Measurements from ENCODE around the gene MCAT. TPM values are rescaled to one million over a fixed set of nuclear protein-coding genes. Genes with fewer than 3 reads are reported as not detected.

The MCAT gene
- total and polyA plus RNA-seq, 7 experiments from 2014 or later, result 7.1 to 17.9 (median 10.5) TPM

DNA sequence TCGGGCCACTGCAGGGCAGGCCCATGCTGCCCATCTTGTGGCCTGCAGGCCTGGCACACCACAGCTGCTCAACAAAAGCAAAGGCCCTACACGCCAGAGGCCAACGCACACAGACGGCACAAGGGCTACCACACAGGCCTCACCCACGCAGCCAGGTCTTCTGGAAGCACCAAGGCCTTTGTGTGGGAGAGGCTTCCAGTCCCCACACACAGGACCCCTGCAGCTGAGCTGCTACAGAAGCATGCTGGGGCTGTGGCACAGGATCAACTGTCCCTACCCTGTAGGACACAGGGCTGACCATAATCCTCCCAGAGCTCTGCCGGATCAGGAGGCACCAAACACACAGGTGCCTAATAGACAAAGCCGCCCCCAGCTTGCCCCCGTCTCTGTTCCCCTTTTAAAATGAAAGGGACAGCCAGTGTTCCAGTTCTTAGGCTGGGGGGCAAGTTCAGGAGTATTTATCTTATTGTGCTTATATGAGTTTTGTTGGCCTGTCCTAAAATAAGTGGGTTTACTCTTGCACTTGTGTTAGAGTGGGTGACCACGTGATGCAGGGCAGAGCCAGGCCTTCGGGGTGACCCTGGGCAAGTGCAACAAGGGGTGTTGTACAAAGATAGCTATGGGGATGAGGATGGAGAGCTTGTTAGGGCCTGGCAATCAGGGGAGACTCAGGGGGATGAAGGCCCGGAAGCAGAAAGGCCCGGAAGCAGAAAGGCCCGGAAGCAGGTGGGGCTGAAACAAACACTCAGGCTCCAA is 38.3 kb upstream of the MCAT start:
- Histone ChIP-seq H3K4me3 (ENCODE audit: low read length) (no peak overlapping the region), H3K27ac (ENCODE audit: low read depth, low read length) (no peak overlapping the region), H3K27me3 (ENCODE audit: control insufficient read depth in 2 of 2, insufficient read depth in 2 of 2, low read length in 2 of 2) (no peaks in the 10 kb centered on the region), H3K9me3 (ENCODE audit: control insufficient read depth in 2 of 3, low read length in 3 of 3) (no peaks in the 10 kb centered on the region), H3K36me3 (ENCODE audit: control insufficient read depth in 2 of 3, insufficient read depth in 3 of 3, low read length in 3 of 3) (peaks cover 0 to 35% (median 3%) of the 10 kb centered on the region in 3 experiments), H3K4me1 (ENCODE audit: control insufficient read depth in 2 of 2, insufficient read depth in 2 of 2, low read length in 2 of 2) (peaks cover 10 to 12% of the 10 kb centered on the region in 2 donors)
- ATAC-seq, result no peak
- intact Hi-C loops (cut with micrococcal nuclease), result loop anchor here in 1 of 2 donors (10.0 kb wide), 1 partner anchor 83 kb away; no protein-coding TSS in a partner anchor
- POLR2A ChIA-PET, result no interaction called here
- no peak for DNase-seq
- peaks cover 0 to 1% (median 0%) of the 10 kb centered on the region in 11 donors for H3K9me3 Mint-ChIP-seq
- CTCF ChIA-PET, result interaction anchor here (0.6 kb wide), 1 partner anchor 560 kb away, joined by 3 read pairs; no protein-coding TSS in a partner anchor
- H3K27me3 Mint-ChIP-seq, result no peaks in the 10 kb centered on the region
- peaks cover 0 to 22% (median 4%) of the 10 kb centered on the region in 5 donors for H3K36me3 Mint-ChIP-seq
- peak overlapping the region in 1 of 9 donors; percentile 2 for H3K27ac Mint-ChIP-seq
- peaks cover 5 to 23% (median 17%) of the 10 kb centered on the region in 7 donors for H3K4me1 Mint-ChIP-seq
- H3K4me3 Mint-ChIP-seq, result no peak overlapping the region

DNA sequence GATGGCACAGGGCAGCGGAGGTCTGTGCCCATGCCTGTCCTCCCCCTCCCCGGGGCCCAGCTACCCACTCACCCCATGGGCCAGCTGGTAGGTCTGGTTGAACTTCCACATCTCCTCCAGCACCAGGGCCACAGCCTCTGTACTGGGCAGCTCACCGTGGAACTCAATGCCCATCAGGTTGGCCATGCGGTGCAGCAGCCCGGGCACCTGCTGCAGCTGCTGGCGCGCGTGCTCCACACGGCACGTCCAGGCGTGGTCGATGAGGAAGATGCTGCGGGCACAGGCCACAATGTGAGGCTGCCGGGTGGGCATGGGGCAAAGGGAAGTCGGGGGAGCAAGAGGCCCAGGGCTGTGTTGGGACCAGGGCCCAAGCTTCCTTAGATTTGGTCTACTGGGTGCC is 37.5 kb upstream of the MCAT start:
- no peak overlapping the region for H3K27ac Mint-ChIP-seq
- H3K27ac ChIP-seq (ENCODE audit: low read depth, low read length), result no peak overlapping the region

DNA sequence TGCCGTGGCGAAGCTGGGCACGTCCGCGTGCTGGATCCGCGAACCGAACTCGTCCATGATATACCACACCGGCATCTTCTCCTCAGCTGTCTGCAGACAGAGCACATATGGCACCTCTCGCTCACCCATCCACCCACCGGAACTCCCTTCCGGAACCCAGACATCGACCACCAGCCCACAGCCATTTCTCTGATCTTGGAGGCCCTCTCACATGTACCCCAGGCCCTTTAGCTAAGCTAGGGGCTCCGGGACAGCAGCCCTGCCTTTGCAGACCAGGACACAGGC is 36.7 kb upstream of the MCAT start:
- Histone ChIP-seq H3K4me3 (ENCODE audit: low read length) (no peak overlapping the region), H3K27me3 (ENCODE audit: control insufficient read depth in 2 of 2, insufficient read depth in 2 of 2, low read length in 2 of 2) (no peaks in the 10 kb centered on the region), H3K27ac (ENCODE audit: low read depth, low read length) (no peak overlapping the region), H3K9me3 (ENCODE audit: control insufficient read depth in 2 of 3, low read length in 3 of 3) (no peaks in the 10 kb centered on the region), H3K4me1 (ENCODE audit: control insufficient read depth in 2 of 2, insufficient read depth in 2 of 2, low read length in 2 of 2) (peaks cover 0 to 6% of the 10 kb centered on the region in 2 donors), H3K36me3 (ENCODE audit: control insufficient read depth in 2 of 3, insufficient read depth in 3 of 3, low read length in 3 of 3) (peaks cover 0 to 41% (median 3%) of the 10 kb centered on the region in 3 experiments)
- peaks cover 0 to 1% (median 0%) of the 10 kb centered on the region in 11 donors for H3K9me3 Mint-ChIP-seq
- peaks cover 0 to 22% (median 4%) of the 10 kb centered on the region in 5 donors for H3K36me3 Mint-ChIP-seq
- H3K27me3 Mint-ChIP-seq, result no peaks in the 10 kb centered on the region
- DNase-seq (no peak), ATAC-seq (no peak)
- POLR2A ChIA-PET, result no interaction called here
- H3K4me1 Mint-ChIP-seq, result peaks cover 5 to 17% (median 9%) of the 10 kb centered on the region in 7 donors
- H3K4me3 Mint-ChIP-seq, result no peak overlapping the region
- CTCF ChIA-PET, result no interaction called here
- intact Hi-C loops (cut with micrococcal nuclease), result loop anchor here in 1 of 2 donors (10.0 kb wide), 1 partner anchor 85 kb away; no protein-coding TSS in a partner anchor
- H3K27ac Mint-ChIP-seq, result no peak overlapping the region

More for the DNA sequence above, 37.5 kb upstream of the MCAT start:
- DNase-seq (no peak), ATAC-seq (no peak)
- Mint-ChIP-seq H3K36me3 (peaks cover 0 to 22% (median 4%) of the 10 kb centered on the region in 5 donors), H3K4me3 (no peak overlapping the region), H3K9me3 (peaks cover 0 to 1% (median 0%) of the 10 kb centered on the region in 11 donors), H3K4me1 (peaks cover 5 to 22% (median 15%) of the 10 kb centered on the region in 7 donors), H3K27me3 (no peaks in the 10 kb centered on the region)
- intact Hi-C loops (cut with micrococcal nuclease), result loop anchor here in 1 of 2 donors (10.0 kb wide), 1 partner anchor 84 kb away; no protein-coding TSS in a partner anchor
- POLR2A ChIA-PET, result interaction anchor here (1.0 kb wide), 1 partner anchor 22 kb away, joined by 3 read pairs; no protein-coding TSS in a partner anchor
- Histone ChIP-seq H3K27me3 (ENCODE audit: control insufficient read depth in 2 of 2, insufficient read depth in 2 of 2, low read length in 2 of 2) (no peaks in the 10 kb centered on the region), H3K4me1 (ENCODE audit: control insufficient read depth in 2 of 2, insufficient read depth in 2 of 2, low read length in 2 of 2) (peaks cover 3 to 6% of the 10 kb centered on the region in 2 donors), H3K9me3 (ENCODE audit: control insufficient read depth in 2 of 3, low read length in 3 of 3) (no peaks in the 10 kb centered on the region), H3K36me3 (ENCODE audit: control insufficient read depth in 2 of 3, insufficient read depth in 3 of 3, low read length in 3 of 3) (peaks cover 0 to 35% (median 3%) of the 10 kb centered on the region in 3 experiments), H3K4me3 (ENCODE audit: low read length) (no peak overlapping the region)
- CTCF ChIA-PET, result no interaction called here

DNA sequence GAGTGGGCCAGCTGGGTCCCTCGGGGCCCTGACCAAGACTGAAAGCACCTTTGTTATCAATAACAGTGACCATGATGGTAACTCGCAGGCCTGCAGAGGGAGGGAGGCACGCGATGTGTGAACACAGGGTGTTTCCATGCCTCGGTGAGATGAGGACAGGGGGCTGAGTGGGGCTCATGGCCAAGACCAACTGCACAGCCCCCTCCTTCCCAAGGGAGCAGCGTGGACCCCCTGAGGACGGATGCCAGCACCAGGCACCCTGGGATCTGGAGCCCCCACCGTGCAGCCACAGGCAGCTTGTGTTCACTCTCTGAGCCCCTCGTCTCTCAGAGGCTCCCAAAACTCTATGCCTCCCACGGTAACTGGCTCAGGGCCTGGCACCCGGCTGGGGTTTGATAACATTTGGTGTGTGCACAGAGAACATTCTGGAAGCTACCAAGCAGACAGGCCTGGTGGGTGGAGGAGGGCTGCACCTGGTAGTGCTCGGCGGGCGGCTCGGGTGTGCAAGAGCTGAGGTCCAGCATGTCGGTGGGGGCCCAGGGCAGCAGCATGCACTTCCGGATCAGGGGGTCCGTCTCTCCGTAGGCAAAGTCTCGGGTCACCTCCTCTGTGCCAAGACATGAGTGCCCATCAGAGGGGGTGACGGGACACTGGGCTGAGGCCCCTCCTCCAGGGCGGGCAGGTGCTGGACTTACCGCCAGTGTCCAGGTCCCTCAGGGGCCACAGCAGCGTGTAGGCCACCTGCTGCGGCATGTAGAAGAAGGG is 36.1 kb upstream of the MCAT start:
- Mint-ChIP-seq H3K36me3 (peaks cover 0 to 22% (median 4%) of the 10 kb centered on the region in 5 donors), H3K4me3 (no peak overlapping the region), H3K27me3 (no peaks in the 10 kb centered on the region), H3K9me3 (peaks cover 0 to 1% (median 0%) of the 10 kb centered on the region in 11 donors), H3K27ac (no peak overlapping the region), H3K4me1 (peaks cover 3 to 15% (median 4%) of the 10 kb centered on the region in 7 donors)
- Histone ChIP-seq H3K4me3 (ENCODE audit: low read length) (no peak overlapping the region), H3K9me3 (ENCODE audit: control insufficient read depth in 2 of 3, low read length in 3 of 3) (no peaks in the 10 kb centered on the region), H3K36me3 (ENCODE audit: control insufficient read depth in 2 of 3, insufficient read depth in 3 of 3, low read length in 3 of 3) (peaks cover 0 to 46% (median 3%) of the 10 kb centered on the region in 3 experiments), H3K27ac (ENCODE audit: low read depth, low read length) (no peak overlapping the region), H3K27me3 (ENCODE audit: control insufficient read depth in 2 of 2, insufficient read depth in 2 of 2, low read length in 2 of 2) (no peaks in the 10 kb centered on the region), H3K4me1 (ENCODE audit: control insufficient read depth in 2 of 2, insufficient read depth in 2 of 2, low read length in 2 of 2) (peaks cover 0 to 2% of the 10 kb centered on the region in 2 donors)
- DNase-seq, result no peak
- POLR2A ChIA-PET, result no interaction called here
- ATAC-seq, result no peak
- CTCF ChIA-PET, result no interaction called here
- intact Hi-C loops (cut with micrococcal nuclease), result no loop called here

DNA sequence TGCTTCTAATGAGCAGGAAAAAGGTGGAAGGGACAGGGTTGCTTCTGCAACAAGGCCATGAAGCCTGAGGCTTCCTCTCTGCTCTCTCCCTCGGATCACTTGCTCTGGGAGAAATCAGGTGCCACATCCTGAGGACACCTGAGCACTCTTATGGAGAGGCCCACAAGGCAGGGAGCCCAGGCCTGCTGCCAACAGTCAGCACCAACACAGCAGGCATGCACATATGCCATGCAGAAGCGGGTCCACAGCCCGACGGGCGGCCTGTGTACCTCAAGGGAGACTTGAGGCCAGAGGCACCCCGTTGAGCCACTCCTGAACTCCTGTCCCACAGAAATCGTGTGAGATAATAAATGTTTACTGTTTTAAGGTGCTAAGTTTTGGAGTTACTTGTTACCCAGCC is 34.3 kb upstream of the MCAT start:
- Histone ChIP-seq H3K4me3 (ENCODE audit: low read length) (no peak overlapping the region), H3K4me1 (ENCODE audit: control insufficient read depth in 2 of 2, insufficient read depth in 2 of 2, low read length in 2 of 2) (no peaks in the 10 kb centered on the region), H3K27me3 (ENCODE audit: control insufficient read depth in 2 of 2, insufficient read depth in 2 of 2, low read length in 2 of 2) (no peaks in the 10 kb centered on the region), H3K36me3 (ENCODE audit: control insufficient read depth in 2 of 3, insufficient read depth in 3 of 3, low read length in 3 of 3) (peaks cover 0 to 59% (median 3%) of the 10 kb centered on the region in 3 experiments), H3K9me3 (ENCODE audit: control insufficient read depth in 2 of 3, low read length in 3 of 3) (no peaks in the 10 kb centered on the region), H3K27ac (ENCODE audit: low read depth, low read length) (no peak overlapping the region)
- ATAC-seq (no peak), DNase-seq (no peak)
- ChIA-PET CTCF (no interaction called here), POLR2A (no interaction called here)
- Mint-ChIP-seq H3K4me1 (peaks cover 0 to 6% (median 0%) of the 10 kb centered on the region in 7 donors), H3K36me3 (peaks cover 3 to 26% (median 6%) of the 10 kb centered on the region in 5 donors), H3K4me3 (no peak overlapping the region), H3K27ac (no peak overlapping the region), H3K9me3 (no peaks in the 10 kb centered on the region), H3K27me3 (no peaks in the 10 kb centered on the region)
- intact Hi-C loops (cut with micrococcal nuclease), result no loop called here

DNA sequence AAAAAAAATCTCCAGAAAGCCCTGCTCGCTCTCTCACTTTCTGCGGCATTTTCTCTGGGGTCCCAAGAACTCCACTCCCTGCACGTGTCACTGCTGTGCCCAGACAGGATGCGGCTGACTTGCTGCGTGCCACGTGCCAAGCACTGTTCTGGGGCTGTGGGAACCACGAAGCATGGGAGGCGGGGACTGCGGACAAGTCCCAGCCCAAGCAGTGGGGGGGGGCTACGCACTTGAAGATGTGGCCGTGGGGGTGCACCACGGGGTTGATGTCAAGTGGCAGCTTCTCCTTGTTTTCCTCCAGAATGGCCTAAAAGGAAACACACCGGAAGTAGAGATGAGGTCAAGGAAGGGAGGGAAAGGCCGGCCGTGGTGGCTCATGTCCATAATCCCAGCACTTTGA is 32.9 kb upstream of the MCAT start:
- H3K4me3 Mint-ChIP-seq, result no peak overlapping the region
- Histone ChIP-seq H3K4me1 (ENCODE audit: control insufficient read depth in 2 of 2, insufficient read depth in 2 of 2, low read length in 2 of 2) (no peaks in the 10 kb centered on the region), H3K9me3 (ENCODE audit: control insufficient read depth in 2 of 3, low read length in 3 of 3) (no peaks in the 10 kb centered on the region), H3K27ac (ENCODE audit: low read depth, low read length) (no peak overlapping the region), H3K27me3 (ENCODE audit: control insufficient read depth in 2 of 2, insufficient read depth in 2 of 2, low read length in 2 of 2) (no peaks in the 10 kb centered on the region), H3K36me3 (ENCODE audit: control insufficient read depth in 2 of 3, insufficient read depth in 3 of 3, low read length in 3 of 3) (peaks cover 0 to 70% (median 3%) of the 10 kb centered on the region in 3 experiments), H3K4me3 (ENCODE audit: low read length) (no peak overlapping the region)
- H3K27me3 Mint-ChIP-seq, result no peaks in the 10 kb centered on the region
- no peaks in the 10 kb centered on the region for H3K9me3 Mint-ChIP-seq
- no peak for ATAC-seq
- POLR2A ChIA-PET, result no interaction called here
- H3K27ac Mint-ChIP-seq, result no peak overlapping the region
- no peak for DNase-seq
- CTCF ChIA-PET, result no interaction called here
- peaks cover 3 to 26% (median 6%) of the 10 kb centered on the region in 5 donors for H3K36me3 Mint-ChIP-seq
- intact Hi-C loops (cut with micrococcal nuclease), result no loop called here
- peaks cover 0 to under 1% (median 0%) of the 10 kb centered on the region in 7 donors for H3K4me1 Mint-ChIP-seq

Data from naive thymus-derived CD4-positive, alpha-beta T cell (primary cell).